Embryonic facial prominence (tissue), 1 donor: ENCODE measurements around the gene SLC12A7.
"Not testable (repeated sequence)": the region's sequence is repeated elsewhere in the genome, so short reads cannot be mapped to it uniquely, and the experiment has no call there.

ENCODE experiments used
- DNase-seq: peaks from one replicate; pipeline ENCODE4 v3.0.0-alpha.2; 2016; ENCODE audit errors: extremely low spot score

Gene SLC12A7

GRCh38 chr5:1062761-1063568 is 48.9 kb downstream of the SLC12A7 start:
- no peak for DNase-seq

GRCh38 chr5:1061916-1062315 is 49.9 kb downstream of the SLC12A7 start:
- no peak for DNase-seq

GRCh38 chr5:1061292-1061691 is 50.6 kb downstream of the SLC12A7 start:
- DNase-seq = not testable (repeated sequence)

- no peak for DNase-seq
Measured at GRCh38 chr5:1060535-1060981, 51.3 kb downstream of the SLC12A7 start.

- no peak for DNase-seq
Measured at GRCh38 chr5:1059884-1060263, 52.0 kb downstream of the SLC12A7 start.

GRCh38 chr5:1058988-1059883 is 52.6 kb downstream of the SLC12A7 start:
- DNase-seq = no peak

GRCh38 chr5:1058083-1058945 is 53.5 kb downstream of the SLC12A7 start:
- DNase-seq = no peak

GRCh38 chr5:1057485-1058082 is 54.3 kb downstream of the SLC12A7 start:
- DNase-seq = no peak

GRCh38 chr5:1056611-1057484 is 55.0 kb downstream of the SLC12A7 start:
- DNase-seq = no peak

- DNase-seq = no peak
Measured at GRCh38 chr5:1055896-1056610, 55.8 kb downstream of the SLC12A7 start.

- no peak for DNase-seq
Measured at GRCh38 chr5:1054799-1055775, 56.8 kb downstream of the SLC12A7 start.

- no peak for DNase-seq
Measured at GRCh38 chr5:1054018-1054798, 57.7 kb downstream of the SLC12A7 start.

- DNase-seq = no peak
Measured at GRCh38 chr5:1053391-1054017, 58.4 kb downstream of the SLC12A7 start.

- DNase-seq = no peak
Measured at GRCh38 chr5:1052641-1053390, 59.0 kb downstream of the SLC12A7 start.

GRCh38 chr5:1052076-1052475 is 59.8 kb downstream of the SLC12A7 start:
- DNase-seq = no peak

- no peak for DNase-seq
Measured at GRCh38 chr5:1051366-1051720, 60.5 kb downstream of the SLC12A7 start.
